GM23338 (cell line): Measurements from ENCODE around the gene SLC36A4.

ENCODE experiments used
- CREB1 ChIP-seq: fragments of 250-450 bp; sonication (Bioruptor Pico); IDR thresholded peaks from 2 replicates; pipeline ENCODE4 v1.5.0; 2020; ENCODE audit warnings: low read depth, mild to moderate bottlenecking, moderate library complexity
- EZH2 ChIP-seq: fragments of 200-600 bp; sonication (generic); IDR thresholded peaks from one replicate; pipeline ENCODE4 v1.8.0; 2017; ENCODE audit warnings: antibody characterized with exemption, mild to moderate bottlenecking, low read depth; ENCODE audit not compliant: unreplicated experiment
- EZH2phosphoT487 ChIP-seq: fragments of 200-600 bp; sonication (generic); IDR thresholded peaks from one replicate; pipeline ENCODE4 v1.8.1; 2018; ENCODE audit warnings: antibody characterized with exemption; ENCODE audit not compliant: unreplicated experiment
- POLR2AphosphoS5 ChIP-seq: IDR thresholded peaks from 2 replicates; pipeline ENCODE4 v1.6.1; 2016; ENCODE audit warnings: antibody characterized with exemption, low read depth
- TF ChIP-seq, protein P1 (sequence below), 2 experiments: fragments of 200-600 bp in 1 of 2; sonication (generic) in 1 of 2; conservative IDR thresholded peaks; 2 replicates each; pipeline versions ENCODE4 v1.5.1 to v1.6.1; 2016 to 2017; ENCODE audit warnings: antibody characterized with exemption in 2 of 2, low read depth in 2 of 2, mild to moderate bottlenecking in 2 of 2, moderate library complexity in 1 of 2
- TF ChIP-seq, protein P2 (sequence below): IDR thresholded peaks from one replicate; pipeline ENCODE4 v1.6.1; 2018; ENCODE audit warnings: antibody characterized with exemption; ENCODE audit not compliant: unreplicated experiment

DNA sequence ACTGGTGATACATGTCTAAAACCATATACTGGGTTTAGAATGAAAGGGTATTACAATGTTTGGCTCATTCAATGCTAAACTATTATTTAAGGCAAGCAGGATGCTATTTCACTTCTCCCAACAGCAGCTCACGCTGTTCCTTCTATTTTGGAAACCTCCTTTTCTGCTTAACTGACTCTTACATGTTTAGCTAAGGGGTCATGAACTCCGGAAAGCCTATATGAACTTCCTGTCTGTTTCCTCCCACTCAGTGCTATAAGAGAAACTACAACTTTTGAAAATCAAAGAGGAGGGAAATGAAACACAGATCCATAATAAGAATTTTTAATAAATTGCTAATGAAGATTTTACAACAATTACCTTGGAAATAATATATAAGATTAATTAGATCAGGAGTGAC, 30.9 kb downstream of the SLC36A4 start:
- TF ChIP-seq, protein P1, sequence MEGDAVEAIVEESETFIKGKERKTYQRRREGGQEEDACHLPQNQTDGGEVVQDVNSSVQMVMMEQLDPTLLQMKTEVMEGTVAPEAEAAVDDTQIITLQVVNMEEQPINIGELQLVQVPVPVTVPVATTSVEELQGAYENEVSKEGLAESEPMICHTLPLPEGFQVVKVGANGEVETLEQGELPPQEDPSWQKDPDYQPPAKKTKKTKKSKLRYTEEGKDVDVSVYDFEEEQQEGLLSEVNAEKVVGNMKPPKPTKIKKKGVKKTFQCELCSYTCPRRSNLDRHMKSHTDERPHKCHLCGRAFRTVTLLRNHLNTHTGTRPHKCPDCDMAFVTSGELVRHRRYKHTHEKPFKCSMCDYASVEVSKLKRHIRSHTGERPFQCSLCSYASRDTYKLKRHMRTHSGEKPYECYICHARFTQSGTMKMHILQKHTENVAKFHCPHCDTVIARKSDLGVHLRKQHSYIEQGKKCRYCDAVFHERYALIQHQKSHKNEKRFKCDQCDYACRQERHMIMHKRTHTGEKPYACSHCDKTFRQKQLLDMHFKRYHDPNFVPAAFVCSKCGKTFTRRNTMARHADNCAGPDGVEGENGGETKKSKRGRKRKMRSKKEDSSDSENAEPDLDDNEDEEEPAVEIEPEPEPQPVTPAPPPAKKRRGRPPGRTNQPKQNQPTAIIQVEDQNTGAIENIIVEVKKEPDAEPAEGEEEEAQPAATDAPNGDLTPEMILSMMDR (conservative IDR thresholded peaks at IDR 0.05; ENCODE audit: low read depth in 2 of 2) = no peak
- TF ChIP-seq, protein P2, sequence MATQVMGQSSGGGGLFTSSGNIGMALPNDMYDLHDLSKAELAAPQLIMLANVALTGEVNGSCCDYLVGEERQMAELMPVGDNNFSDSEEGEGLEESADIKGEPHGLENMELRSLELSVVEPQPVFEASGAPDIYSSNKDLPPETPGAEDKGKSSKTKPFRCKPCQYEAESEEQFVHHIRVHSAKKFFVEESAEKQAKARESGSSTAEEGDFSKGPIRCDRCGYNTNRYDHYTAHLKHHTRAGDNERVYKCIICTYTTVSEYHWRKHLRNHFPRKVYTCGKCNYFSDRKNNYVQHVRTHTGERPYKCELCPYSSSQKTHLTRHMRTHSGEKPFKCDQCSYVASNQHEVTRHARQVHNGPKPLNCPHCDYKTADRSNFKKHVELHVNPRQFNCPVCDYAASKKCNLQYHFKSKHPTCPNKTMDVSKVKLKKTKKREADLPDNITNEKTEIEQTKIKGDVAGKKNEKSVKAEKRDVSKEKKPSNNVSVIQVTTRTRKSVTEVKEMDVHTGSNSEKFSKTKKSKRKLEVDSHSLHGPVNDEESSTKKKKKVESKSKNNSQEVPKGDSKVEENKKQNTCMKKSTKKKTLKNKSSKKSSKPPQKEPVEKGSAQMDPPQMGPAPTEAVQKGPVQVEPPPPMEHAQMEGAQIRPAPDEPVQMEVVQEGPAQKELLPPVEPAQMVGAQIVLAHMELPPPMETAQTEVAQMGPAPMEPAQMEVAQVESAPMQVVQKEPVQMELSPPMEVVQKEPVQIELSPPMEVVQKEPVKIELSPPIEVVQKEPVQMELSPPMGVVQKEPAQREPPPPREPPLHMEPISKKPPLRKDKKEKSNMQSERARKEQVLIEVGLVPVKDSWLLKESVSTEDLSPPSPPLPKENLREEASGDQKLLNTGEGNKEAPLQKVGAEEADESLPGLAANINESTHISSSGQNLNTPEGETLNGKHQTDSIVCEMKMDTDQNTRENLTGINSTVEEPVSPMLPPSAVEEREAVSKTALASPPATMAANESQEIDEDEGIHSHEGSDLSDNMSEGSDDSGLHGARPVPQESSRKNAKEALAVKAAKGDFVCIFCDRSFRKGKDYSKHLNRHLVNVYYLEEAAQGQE = no peak
- TF ChIP-seq CREB1 (no peak), EZH2 (no peak), POLR2AphosphoS5 (no peak), EZH2phosphoT487 (no peak)
